Activated naive CD8-positive, alpha-beta T cell treated with anti-CD3 and anti-CD28 coated beads for 36 hours (primary cell): Measurements from ENCODE around the gene GLT6D1. TPM values are rescaled to one million over a fixed set of nuclear protein-coding genes. Genes with fewer than 3 reads are reported as not detected.
"Not testable (repeated sequence)": the region's sequence is repeated elsewhere in the genome, so short reads cannot be mapped to it uniquely, and the experiment has no call there.

Experiments
- DNase-seq: peaks from one replicate; pipeline ENCODE4 v3.0.0; 2021
- H3K27ac Mint-ChIP-seq: one replicate; pipeline ENCODE4 v1.8.0; 2022; ENCODE audit warnings: mild to moderate bottlenecking, moderate library complexity, mixed read lengths
- H3K27me3 Mint-ChIP-seq: one replicate; pipeline ENCODE4 v1.8.0; 2022; ENCODE audit warnings: mild to moderate bottlenecking, mixed read lengths
- H3K36me3 Mint-ChIP-seq: one replicate; pipeline ENCODE4 v1.8.0; 2021; ENCODE audit warnings: mild to moderate bottlenecking, mixed read lengths
- H3K4me1 Mint-ChIP-seq: one replicate; pipeline ENCODE4 v1.8.0; 2021; ENCODE audit warnings: mixed read lengths
- H3K4me3 Mint-ChIP-seq: one replicate; pipeline ENCODE4 v1.8.0; 2022; ENCODE audit warnings: mild to moderate bottlenecking, moderate library complexity, mixed read lengths
- H3K9me3 Mint-ChIP-seq: one replicate; pipeline ENCODE4 v1.8.0; 2022; ENCODE audit warnings: mixed read lengths
- total RNA-seq, 2 experiments: library from RNA; stranded (reverse); gene quantifications; one replicate each; pipeline ENCODE4 v1.2.3, GENCODE V29; 2021

GLT6D1 gene
- total RNA-seq, 2 experiments from 2014 or later = not detected

DNA sequence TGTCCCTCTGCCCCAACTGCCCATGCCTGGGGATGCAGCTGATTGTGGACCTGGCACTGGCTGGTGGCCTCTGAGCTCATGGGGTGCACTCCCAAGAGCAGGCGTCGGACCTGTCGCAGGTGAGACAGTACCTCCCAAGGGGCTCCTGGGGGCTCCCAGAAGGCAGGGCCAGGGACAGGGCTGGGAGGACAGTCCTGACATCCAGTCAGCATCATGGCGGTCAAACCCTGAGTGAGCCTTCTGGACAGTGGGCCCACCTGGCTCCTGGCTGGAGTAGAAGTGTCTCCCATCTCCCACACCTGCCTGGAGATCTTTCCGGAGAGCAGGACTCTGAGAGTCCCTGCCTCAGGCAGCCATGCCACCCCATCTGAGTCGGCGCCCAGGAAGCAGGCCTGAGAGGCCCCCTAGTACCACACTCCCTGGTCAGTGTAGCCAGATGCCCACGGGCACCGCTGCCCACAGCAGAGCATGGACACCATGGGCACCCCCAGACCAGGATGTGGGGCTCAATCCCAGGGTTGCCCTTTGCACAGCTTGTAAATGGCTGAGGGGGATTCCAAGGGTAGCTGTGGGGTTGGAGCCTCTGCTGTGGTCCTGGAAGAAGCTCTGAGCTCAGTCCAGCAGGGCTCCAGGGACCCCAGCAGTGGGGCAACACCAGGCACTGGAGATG lies 30.4 kb upstream of the GLT6D1 start:
- Mint-ChIP-seq H3K9me3 (no peaks in the 10 kb centered on the region), H3K27ac (no peak overlapping the region), H3K4me3 (no peak overlapping the region), H3K36me3 (no peaks in the 10 kb centered on the region), H3K4me1 (no peaks in the 10 kb centered on the region), H3K27me3 (no peaks in the 10 kb centered on the region)
- no peak for DNase-seq

DNA sequence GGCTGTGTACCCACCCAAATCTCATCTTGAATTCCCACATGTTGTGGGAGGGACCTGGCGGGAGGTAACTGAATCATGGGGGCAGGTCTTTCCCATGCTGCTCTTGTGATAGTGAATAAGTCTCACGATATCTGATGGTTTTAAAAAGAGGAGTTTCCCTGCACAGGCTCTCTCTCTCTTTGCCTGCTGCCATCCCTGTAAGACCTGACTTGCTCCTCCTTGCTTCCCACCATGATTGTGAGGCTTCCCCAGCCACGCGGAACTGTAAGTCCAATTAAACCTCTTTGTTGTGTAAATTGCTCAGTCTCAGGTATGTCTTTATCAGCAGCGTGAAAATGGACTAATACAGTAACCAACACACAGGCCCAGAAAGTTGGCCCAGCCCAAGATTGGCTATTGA lies 29.7 kb upstream of the GLT6D1 start:
- not testable (repeated sequence) for H3K4me3 Mint-ChIP-seq, DNase-seq, H3K36me3 Mint-ChIP-seq, H3K27me3 Mint-ChIP-seq, H3K27ac Mint-ChIP-seq, H3K4me1 Mint-ChIP-seq, H3K9me3 Mint-ChIP-seq

DNA sequence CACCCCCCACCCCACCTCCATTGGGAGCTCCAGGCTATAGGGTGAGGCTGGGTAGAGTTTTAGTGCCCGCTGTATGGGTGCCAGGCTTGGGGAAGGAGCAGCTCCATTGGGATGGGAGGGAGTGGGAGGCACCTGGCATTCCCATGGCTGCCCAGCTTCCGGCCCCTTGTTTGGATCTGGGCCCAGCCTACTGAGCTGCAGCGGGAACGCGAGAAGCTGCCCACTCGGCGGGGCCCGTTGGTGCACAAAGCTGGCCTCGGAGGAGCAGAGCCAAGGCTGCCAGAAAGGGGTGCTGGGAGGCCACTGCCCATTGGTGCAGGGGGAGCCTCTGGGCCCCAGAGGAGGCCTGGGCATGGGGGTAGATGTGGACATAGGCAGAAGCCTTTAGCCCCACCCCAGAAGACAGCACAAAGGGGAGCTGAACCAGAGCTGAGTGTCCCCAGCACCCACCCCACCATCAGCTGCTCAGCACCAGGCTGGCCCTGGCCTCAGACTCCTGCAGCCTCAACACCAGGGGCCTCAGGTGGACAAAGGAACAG lies 28.2 kb upstream of the GLT6D1 start:
- DNase-seq = no peak
- no peak overlapping the region for H3K4me3 Mint-ChIP-seq
- H3K4me1 Mint-ChIP-seq = no peaks in the 10 kb centered on the region
- no peak overlapping the region for H3K27ac Mint-ChIP-seq
- no peaks in the 10 kb centered on the region for H3K9me3 Mint-ChIP-seq
- no peaks in the 10 kb centered on the region for H3K27me3 Mint-ChIP-seq
- no peaks in the 10 kb centered on the region for H3K36me3 Mint-ChIP-seq

DNA sequence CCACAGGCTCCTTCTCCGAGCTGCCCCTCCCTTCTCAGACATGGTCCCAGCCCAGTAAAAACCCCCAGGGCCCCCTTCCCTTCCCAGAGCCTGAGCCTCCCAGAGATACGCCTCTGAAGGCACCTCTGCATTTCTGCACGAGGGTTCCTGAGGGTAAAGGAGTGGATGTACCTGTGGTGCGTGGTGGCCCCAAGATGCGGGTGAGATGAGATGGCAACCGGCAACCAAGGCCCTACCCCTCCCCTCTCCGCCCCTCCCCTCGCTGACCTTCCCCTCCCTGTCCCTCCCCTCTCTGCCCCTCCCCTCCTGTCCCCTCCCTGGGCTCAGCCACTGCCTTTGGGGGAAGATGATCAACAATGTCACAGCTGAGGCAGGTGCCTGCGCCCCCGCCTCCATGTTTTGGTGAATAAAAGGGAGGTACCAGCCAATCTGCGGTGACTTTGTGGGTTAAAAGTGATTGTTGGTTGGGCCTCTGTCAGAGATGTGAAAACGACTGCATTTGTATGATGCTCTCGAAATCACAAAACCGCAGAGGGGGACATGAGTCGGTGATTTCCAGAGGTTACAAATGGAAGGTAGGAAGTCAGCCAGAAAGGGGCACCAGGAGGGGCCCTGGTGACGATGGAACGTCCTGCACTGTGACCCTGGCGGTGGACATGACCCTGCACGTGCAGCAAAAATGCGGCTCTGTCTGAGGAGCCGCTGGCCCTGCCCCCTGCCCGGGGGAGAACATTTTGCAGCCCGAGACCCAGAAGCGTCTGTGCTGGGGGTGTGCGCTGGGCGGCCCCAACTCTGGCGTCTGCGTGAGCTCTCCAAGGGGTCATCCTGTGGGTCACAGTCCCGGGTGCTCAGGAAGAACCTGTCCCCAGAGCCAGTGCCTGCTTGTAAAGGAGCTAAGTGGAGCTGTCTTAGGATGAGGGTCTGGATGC lies 27.5 kb upstream of the GLT6D1 start:
- Mint-ChIP-seq H3K4me3 (no peak overlapping the region), H3K4me1 (no peaks in the 10 kb centered on the region), H3K9me3 (no peaks in the 10 kb centered on the region), H3K27me3 (no peaks in the 10 kb centered on the region), H3K36me3 (no peaks in the 10 kb centered on the region), H3K27ac (no peak overlapping the region)
- no peak for DNase-seq

DNA sequence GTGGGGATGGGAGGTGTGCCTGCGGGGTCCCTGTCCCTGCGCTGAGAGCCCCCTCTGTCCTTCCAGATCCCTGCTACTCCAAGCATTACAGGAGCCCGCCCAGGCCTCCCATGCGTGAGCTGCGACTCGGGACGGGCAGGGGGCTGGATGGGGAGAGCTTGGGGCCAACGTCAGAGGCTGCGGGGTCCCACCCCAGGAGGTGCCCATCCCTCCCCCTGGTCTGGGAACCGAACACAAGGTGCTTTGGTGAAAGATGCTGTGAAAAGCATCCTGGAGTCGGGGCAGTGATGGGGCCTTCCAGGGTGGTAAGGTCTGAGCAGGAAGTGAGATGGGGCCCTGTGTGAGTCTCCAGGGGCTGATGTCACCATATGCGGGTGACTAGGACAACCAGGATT lies 26.5 kb upstream of the GLT6D1 start:
- Mint-ChIP-seq H3K4me3 (no peak overlapping the region), H3K36me3 (no peaks in the 10 kb centered on the region), H3K9me3 (no peaks in the 10 kb centered on the region), H3K27ac (no peak overlapping the region), H3K27me3 (no peaks in the 10 kb centered on the region), H3K4me1 (no peaks in the 10 kb centered on the region)
- DNase-seq = no peak

DNA sequence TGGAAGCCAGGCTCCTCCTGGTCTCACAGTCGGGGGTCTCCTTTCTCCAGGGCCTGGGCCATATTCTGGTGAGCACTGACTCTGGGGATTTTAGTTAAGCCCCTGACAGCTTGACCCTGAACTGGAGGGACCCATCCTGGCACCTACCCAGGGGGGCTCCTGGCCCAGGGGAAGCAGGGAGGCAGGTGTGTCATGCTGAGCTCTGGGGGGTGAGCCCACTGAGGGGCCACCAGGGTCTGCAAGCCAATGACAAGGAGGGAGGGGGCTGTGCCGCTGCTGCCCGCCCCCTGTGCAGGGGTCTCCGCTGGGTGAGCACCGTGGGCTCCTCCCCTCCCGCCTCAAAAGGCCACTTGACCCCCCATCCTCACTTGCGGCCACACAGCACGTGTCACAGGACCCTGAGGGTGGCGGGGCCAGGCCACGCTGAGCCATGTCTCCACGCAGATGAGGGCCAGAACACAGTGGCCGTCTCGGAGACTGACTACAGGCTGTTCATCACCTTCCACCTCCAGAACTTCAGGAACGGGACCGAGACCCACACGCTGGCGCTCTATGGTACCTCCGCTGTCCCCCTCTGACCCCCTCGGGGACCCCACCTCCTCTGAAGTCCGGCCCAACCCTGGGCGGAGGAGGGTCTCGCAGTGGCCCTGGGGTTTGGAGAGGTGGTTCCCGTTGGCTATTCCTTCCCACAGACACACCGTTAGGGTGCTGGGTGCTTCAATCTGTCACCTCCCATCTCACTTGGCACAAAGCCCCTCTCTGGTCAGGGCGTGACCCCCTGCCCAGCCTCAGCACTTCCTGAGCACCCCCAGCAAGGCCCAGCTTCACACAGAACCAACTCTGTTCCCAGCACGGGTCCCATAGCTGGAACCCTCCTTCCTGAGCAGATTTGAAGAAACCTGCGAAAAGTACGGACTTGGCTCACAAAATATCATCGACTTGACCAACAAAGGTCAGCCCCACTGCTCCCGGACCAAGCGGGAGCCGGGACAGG lies 25.8 kb upstream of the GLT6D1 start:
- no peak for DNase-seq
- H3K4me1 Mint-ChIP-seq = no peaks in the 10 kb centered on the region
- no peak overlapping the region for H3K27ac Mint-ChIP-seq

DNA sequence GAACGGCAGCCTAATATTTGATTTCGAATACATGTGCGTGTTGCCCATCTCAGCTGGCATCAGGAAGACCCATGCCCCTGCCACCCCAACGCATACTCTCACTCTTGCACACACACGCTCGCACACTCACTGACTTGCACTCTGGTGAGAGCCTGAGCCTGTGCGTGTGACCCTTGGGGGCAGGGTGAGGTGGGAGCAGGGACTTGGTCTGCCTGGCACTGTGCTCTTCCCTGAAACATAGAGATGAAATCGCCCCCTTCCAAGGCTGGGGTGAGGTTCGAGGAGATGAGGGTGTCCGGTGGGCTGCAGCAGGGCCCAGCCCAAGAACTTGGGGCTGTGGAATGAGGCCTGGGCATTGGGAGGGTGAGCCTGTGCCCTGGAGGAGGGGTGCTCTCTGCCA lies 24.9 kb upstream of the GLT6D1 start:
- H3K4me1 Mint-ChIP-seq = no peaks in the 10 kb centered on the region
- H3K27me3 Mint-ChIP-seq = no peaks in the 10 kb centered on the region
- H3K9me3 Mint-ChIP-seq = no peaks in the 10 kb centered on the region
- H3K27ac Mint-ChIP-seq = no peak overlapping the region
- no peak for DNase-seq
- H3K4me3 Mint-ChIP-seq = no peak overlapping the region
- no peaks in the 10 kb centered on the region for H3K36me3 Mint-ChIP-seq

More for the DNA sequence above, 25.8 kb upstream of the GLT6D1 start:
- H3K4me3 Mint-ChIP-seq = no peak overlapping the region
- H3K27me3 Mint-ChIP-seq = no peaks in the 10 kb centered on the region
- no peaks in the 10 kb centered on the region for H3K36me3 Mint-ChIP-seq
- no peaks in the 10 kb centered on the region for H3K9me3 Mint-ChIP-seq

DNA sequence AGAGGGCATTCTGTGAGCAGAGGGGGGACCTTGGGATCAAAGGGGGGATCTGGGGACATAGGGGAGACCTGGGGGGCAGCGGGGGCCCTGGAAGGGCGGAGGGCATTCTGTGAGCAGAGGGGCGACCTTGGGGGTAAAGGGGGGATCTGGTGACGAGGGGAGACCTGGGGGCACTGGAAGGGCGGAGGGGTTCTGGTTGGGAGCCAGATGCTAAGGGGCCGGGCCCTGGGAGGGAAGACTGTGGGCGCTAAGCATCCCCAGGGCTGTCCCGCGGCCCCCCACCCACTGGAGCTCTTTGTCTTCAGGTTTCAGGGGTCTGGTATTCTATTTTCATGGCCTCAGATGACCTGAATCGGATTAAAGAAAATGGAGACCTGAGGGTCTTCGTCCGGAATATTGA lies 24.5 kb upstream of the GLT6D1 start:
- Mint-ChIP-seq H3K27ac (no peak overlapping the region), H3K4me1 (no peaks in the 10 kb centered on the region), H3K27me3 (no peaks in the 10 kb centered on the region), H3K4me3 (no peak overlapping the region), H3K9me3 (no peaks in the 10 kb centered on the region), H3K36me3 (no peaks in the 10 kb centered on the region)
- DNase-seq = no peak

DNA sequence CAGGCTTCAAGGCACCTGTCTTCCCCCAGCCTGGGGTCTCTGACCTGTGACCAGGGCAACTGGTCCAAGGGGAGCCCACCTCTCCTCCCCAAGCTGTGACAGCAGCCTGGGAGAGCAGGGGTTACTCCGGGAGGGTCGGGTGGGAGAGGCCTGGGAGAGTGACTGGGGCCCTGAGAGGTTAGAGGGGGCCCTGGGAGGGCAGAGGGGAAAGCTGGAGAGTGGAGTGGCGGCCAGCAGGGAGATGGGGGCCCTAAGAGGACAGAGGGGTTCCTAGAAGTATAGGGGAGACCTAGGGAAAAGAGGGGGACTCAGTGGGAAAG lies 24.1 kb upstream of the GLT6D1 start:
- Mint-ChIP-seq H3K9me3 (no peaks in the 10 kb centered on the region), H3K4me3 (no peak overlapping the region), H3K27ac (no peak overlapping the region), H3K4me1 (no peaks in the 10 kb centered on the region), H3K27me3 (no peaks in the 10 kb centered on the region), H3K36me3 (no peaks in the 10 kb centered on the region)
- DNase-seq = no peak

DNA sequence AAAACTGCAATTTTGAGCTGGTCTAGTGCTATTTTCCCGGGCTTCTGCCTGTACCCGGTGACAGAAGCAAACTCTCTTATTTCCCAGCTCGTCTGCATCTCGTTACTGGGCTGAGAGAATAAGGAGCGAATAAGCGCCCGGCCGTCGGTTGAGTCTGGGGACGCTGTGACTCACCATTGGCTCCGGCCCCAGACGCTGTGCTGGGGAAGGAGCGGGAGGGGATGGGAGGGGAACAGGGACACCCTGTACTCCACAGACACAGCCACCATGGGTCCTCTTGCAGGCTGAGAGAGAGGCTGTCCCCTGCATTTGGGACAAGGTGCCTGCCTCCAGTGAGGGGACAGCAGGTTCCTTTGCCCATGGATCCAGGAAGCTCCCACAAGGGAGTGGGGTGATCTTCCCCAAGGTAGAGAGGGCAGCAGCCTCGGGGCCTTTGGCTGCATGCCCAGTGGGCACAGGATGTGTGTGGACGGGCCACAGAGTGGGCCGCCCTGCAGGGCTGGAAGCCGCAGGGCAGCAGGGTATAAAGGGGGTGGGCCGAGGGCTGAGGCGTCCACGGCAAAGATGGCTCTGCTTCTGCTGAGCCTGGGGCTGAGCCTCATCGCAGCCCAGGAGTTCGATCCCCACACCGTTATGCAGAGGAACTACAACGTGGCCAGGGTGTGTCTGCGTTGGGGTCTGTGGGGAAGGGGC lies 23.6 kb upstream of the GLT6D1 start, which contains the start of gene LCN9:
LCN9 (plus strand) TSS at position 552 of the 693 bp plus-strand sequence; CDS start at position 565, 13 bp downstream.
- Mint-ChIP-seq H3K9me3 (no peaks in the 10 kb centered on the region), H3K4me1 (no peaks in the 10 kb centered on the region), H3K4me3 (no peak within 1 kb of the TSS), H3K36me3 (no peaks in the 10 kb centered on the region), H3K27ac (no peak within 1 kb of the TSS), H3K27me3 (no peaks in the 10 kb centered on the region)
- DNase-seq = no peak

DNA sequence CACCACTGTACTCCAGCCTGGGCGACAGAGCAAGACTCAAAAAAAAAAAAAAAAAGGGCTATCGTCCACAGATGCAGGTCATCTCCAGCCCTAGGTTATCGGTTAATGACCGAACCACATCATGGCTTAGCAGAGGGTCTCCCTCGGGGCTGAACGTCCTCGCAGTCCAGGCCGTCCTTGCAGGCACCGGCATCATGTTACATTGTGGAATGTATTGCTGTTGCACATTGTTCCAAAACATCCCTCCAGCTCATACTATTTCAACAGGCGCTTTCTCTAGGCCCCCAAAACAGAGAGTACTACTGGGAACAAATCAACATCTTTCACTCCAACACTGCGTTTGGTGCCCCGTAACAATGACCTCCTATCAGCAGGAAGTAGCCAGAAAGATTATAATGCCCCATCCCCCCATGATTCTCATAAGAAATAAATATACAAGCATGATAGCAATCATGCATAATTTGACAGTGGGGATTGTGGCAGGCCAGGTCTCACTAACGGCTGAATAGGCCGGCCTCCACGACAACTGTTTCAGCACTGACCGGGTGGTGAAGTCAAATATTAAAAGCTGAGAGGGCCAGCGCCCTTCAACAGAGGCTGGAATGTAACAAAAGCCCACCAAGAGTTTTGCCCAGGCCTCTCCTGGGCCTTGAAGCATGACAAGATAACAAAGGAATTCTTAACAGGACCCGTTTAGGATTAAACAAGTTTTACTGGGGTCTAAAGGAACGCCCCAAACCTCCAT lies 22.6 kb upstream of the GLT6D1 start:
- Mint-ChIP-seq H3K36me3 (no peaks in the 10 kb centered on the region), H3K27ac (no peak overlapping the region), H3K9me3 (no peaks in the 10 kb centered on the region), H3K4me1 (no peaks in the 10 kb centered on the region), H3K27me3 (no peaks in the 10 kb centered on the region), H3K4me3 (no peak overlapping the region)
- DNase-seq = no peak

DNA sequence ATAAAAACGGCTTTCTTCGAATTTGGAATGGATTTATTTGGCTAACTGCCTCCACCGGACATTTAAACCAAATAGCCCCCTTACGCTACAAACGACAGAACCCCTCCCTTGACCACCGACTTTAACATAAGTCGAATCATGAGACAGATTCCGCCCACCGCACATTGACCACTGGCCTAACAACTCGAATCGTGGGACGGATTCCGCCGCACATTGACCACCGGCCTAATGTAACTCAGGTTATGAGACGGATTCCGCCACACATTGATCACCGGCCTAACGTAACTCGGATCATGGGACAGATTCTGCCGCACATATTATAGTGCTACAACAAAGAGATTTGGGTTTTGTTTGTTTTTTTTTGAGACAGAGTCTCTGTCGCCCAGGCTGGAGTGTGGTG lies 21.1 kb upstream of the GLT6D1 start:
- no peak for DNase-seq
- no peak overlapping the region for H3K4me3 Mint-ChIP-seq
- no peaks in the 10 kb centered on the region for H3K9me3 Mint-ChIP-seq
- H3K27me3 Mint-ChIP-seq = peaks cover 5% of the 10 kb centered on the region
- no peaks in the 10 kb centered on the region for H3K4me1 Mint-ChIP-seq
- no peak overlapping the region for H3K27ac Mint-ChIP-seq
- H3K36me3 Mint-ChIP-seq = no peaks in the 10 kb centered on the region

DNA sequence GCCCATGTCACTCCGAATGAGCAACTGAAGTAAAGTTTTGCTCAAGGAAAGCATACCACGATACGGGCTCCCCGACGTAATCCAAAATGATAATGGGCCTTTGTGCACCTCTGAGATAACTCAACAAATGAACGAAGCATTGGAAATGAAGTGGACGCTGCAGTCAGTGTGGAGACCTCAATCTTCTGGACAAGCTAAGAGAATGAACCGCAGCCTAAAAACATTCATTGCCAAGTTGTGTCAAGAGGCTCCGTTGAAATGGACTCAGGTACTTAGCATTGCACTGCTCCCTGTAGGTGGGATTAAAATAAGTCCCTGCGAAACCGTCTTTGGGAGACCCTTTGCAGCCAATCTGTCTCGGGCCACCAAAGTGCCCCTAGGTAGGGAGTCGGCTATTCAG lies 19.9 kb upstream of the GLT6D1 start:
- H3K9me3 Mint-ChIP-seq = no peaks in the 10 kb centered on the region
- DNase-seq = no peak
- H3K4me1 Mint-ChIP-seq = no peaks in the 10 kb centered on the region
- H3K27me3 Mint-ChIP-seq = peaks cover 11% of the 10 kb centered on the region
- H3K36me3 Mint-ChIP-seq = no peaks in the 10 kb centered on the region
- H3K27ac Mint-ChIP-seq = no peak overlapping the region
- H3K4me3 Mint-ChIP-seq = no peak overlapping the region

DNA sequence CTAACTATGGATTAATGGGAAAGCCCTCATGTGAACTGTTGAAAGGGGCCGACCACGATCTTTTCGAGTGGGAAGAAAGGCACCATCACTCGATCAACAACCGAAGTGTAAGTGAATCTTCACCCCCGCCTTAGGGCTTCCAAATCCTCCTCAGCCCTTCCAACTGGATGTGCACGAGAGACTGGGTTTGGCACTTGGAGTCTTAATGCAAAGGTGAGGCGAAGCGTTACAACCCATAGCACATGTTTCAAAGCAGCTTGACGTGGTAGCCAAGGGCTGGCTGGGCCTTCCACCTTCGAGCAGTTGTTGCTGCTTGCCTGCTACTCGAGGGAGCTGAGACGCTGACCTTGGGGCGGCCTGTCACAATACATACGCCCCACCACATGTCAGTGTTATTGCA lies 18.1 kb upstream of the GLT6D1 start:
- H3K4me1 Mint-ChIP-seq = no peaks in the 10 kb centered on the region
- no peak for DNase-seq
- peaks cover 14% of the 10 kb centered on the region for H3K27me3 Mint-ChIP-seq
- no peak overlapping the region for H3K27ac Mint-ChIP-seq
- H3K4me3 Mint-ChIP-seq = no peak overlapping the region
- H3K9me3 Mint-ChIP-seq = no peaks in the 10 kb centered on the region
- no peaks in the 10 kb centered on the region for H3K36me3 Mint-ChIP-seq
